Spleen (tissue), 7 donors: ENCODE results near the gene OR4M2.
"Not testable (repeated sequence)": the region's sequence is repeated elsewhere in the genome, so short reads cannot be mapped to it uniquely, and the experiment has no call there.

Source experiments
- POLR2A ChIP-seq, 3 donors: fragments of 450-650 bp; IDR thresholded peaks; one replicate each; pipeline ENCODE4 v1.5.1; 2017; ENCODE audit warnings: antibody characterized with exemption in 3 of 3, mild to moderate bottlenecking in 1 of 3
- POLR2AphosphoS5 ChIP-seq, 3 donors: sonication (generic); formaldehyde crosslinking; IDR thresholded peaks; one replicate each; pipeline ENCODE4 v1.5.1; 2017; ENCODE audit warnings: antibody characterized with exemption in 3 of 3
- TF ChIP-seq, protein P1 (sequence below), 11 experiments: fragments of 200-600 bp in 7 of 11; fragments of 450-650 bp in 4 of 11; sonication (generic) in 4 of 11; IDR thresholded peaks in 8 of 11; conservative IDR thresholded peaks in 3 of 11; 1 replicate in 7 of 11; 2 replicates in 4 of 11; pipeline versions ENCODE4 v1.4.0 to v1.8.0; 2016 to 2021; ENCODE audit warnings: antibody characterized with exemption in 11 of 11, inconsistent platforms in 4 of 11, mild to moderate bottlenecking in 1 of 11
- donor health status: DM: no; HTN: no; CAD: no; lungs with moderate emphysema.
- donor health status: DM: no; HTN: no; CAD: no.
- donor health status: DM: no; HTN: no; CAD: no.

DNA sequence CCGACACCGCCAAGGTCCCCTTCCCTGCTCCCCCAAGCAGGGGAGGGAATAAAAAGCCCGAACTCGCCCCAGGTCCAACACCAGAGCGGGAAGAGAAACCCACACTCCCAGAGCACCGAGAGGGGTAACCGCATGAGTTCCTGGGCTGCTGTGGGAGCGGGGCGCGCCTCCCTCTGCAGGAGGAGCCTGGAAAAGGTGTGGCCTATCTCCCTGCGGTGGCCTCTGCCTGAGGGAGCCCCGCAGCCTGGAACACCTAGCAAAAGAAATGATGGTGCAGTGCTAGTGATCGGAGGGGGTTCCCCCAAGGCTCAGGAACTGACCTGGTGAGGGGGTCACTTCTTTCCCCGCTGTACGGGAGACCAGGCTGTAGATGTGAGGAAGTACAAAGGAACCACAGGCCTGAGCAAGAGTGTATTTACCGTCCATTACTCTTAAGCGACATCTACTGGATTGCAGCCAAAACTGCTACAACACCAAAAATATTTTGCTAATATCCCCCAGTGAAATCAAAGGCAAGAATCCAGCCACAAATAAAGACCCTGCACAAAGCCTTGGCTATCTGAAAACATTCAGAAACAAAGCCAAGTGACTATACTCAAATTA, 19.1 kb downstream of the OR4M2 start:
- TF ChIP-seq, protein P1, sequence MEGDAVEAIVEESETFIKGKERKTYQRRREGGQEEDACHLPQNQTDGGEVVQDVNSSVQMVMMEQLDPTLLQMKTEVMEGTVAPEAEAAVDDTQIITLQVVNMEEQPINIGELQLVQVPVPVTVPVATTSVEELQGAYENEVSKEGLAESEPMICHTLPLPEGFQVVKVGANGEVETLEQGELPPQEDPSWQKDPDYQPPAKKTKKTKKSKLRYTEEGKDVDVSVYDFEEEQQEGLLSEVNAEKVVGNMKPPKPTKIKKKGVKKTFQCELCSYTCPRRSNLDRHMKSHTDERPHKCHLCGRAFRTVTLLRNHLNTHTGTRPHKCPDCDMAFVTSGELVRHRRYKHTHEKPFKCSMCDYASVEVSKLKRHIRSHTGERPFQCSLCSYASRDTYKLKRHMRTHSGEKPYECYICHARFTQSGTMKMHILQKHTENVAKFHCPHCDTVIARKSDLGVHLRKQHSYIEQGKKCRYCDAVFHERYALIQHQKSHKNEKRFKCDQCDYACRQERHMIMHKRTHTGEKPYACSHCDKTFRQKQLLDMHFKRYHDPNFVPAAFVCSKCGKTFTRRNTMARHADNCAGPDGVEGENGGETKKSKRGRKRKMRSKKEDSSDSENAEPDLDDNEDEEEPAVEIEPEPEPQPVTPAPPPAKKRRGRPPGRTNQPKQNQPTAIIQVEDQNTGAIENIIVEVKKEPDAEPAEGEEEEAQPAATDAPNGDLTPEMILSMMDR (IDR thresholded peaks at IDR 0.05 in 8 of 11, conservative IDR thresholded peaks at IDR 0.05 in 3 of 11) = not testable (repeated sequence)
- TF ChIP-seq POLR2A, POLR2AphosphoS5 (IDR thresholded peaks at IDR 0.05): not testable (repeated sequence)
